Measurements from ENCODE around the gene AACS. TPM values are rescaled to one million over a fixed set of nuclear protein-coding genes. Genes with fewer than 3 reads are reported as not detected.
A peak's percentile ranks its signal among the peaks of the same experiment; 100 is the strongest.

The AACS gene
- total and polyA plus RNA-seq, 10 of the 15 experiments (the other 5 are each of a cell fraction or from before 2014, with no cell fraction given) = 10.1 to 34.0 (median 21.1) TPM

DNA sequence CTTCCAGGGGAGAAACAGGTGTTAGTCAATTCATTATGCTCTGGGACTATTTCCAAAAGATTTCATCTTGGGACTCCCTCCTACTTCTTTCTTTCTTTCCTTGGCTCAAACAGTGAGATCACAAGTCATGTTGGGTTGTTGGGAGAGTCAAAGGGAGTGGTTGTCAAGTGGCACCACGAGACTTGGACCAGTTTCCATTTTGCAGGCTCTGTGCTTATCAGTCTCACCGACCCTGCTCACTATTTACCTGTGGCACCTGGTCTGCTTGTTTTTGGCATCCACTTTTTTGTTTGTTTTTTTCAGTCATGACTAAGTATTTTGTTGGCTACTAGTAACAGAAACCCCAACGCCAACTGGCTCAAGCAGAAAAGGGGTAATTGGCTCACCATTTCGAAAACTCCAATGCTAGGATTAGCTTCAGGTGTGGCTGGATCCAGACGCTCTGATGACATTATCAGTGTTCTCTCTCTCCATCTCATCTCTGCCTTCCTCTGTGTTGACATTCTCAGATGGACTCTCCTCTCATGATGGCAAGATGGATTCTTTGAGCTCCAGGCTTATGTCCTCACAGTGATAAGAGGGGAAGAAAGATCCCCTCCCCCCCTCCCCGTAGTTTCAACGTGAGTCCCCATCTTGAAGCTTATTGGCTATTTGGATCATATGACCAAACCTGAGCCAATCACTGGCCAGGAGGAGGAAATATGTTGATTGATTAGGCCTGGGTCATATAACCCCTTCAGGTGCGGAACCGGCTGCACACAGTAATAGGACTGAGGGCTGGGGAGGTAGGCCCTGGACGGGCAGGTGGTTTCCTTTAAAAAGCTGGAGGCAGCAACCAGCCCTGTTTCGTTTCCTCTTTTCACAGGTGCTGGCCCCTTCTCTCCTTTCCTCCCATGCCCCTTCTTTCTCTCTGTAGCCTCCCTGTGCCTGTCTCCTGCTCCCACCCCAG lies 84.2 kb downstream of the AACS start:
- in situ Hi-C loops (cut with MboI) = no loop called here
- H3K9ac ChIP-seq (ENCODE audit: control insufficient read depth, insufficient read depth, low read length) = no peak overlapping the region
- peak overlapping the region; percentile 43 for H3K27ac ChIP-seq (ENCODE audit: control insufficient read depth, insufficient read depth)
- DNase-seq (ENCODE audit: low read depth, low spot score) (peak; percentile 86), ATAC-seq (peak; percentile 97), FAIRE-seq (peak; percentile 98)
- ChIA-PET RAD21 (ENCODE audit: unreplicated experiment) (interaction anchor here (0.9 to 1.2 kb wide), 3 partner anchors 9 to 155 kb away, joined by 3 read pairs; no protein-coding TSS in a partner anchor), CTCF (interaction anchor here (2.0 kb wide), 1 partner anchor 243 kb away, joined by 7 read pairs; no protein-coding TSS in a partner anchor), SMC1A (ENCODE audit: uncharacterized antibody, unreplicated experiment) (interaction anchor here (0.5 to 1.3 kb wide), 3 partner anchors 39 to 526 kb away, joined by 3 read pairs; no protein-coding TSS in a partner anchor), POLR2A (no interaction called here)
- 49% methylated on average over 11 of the region's 11 CpGs for WGBS (ENCODE audit: insufficient coverage, insufficient replicate concordance, low lambda C conversion rate, missing lambda C conversion rate)
- peak overlapping the region; percentile 90 for H3K4me2 ChIP-seq (ENCODE audit: control insufficient read depth, insufficient read depth)
- peaks cover 25% of the 10 kb centered on the region for H3K4me1 ChIP-seq (ENCODE audit: control insufficient read depth, insufficient read depth, low read length)
- peak overlapping the region; percentile 74 for H2AFZ ChIP-seq (ENCODE audit: control insufficient read depth, low read depth, low read length)
- intact Hi-C loops (cut with micrococcal nuclease; ENCODE audit: unreplicated experiment) = no loop called here
- no peaks in the 10 kb centered on the region for H4K20me1 ChIP-seq (ENCODE audit: control insufficient read depth, insufficient read depth)
- H3K4me3 ChIP-seq = peak overlapping the region; percentile 45; the same call in 1 of the 2 replicates
- no peaks in the 10 kb centered on the region for H3K79me2 ChIP-seq (ENCODE audit: control insufficient read depth, insufficient read depth, low read length)
- no peaks in the 10 kb centered on the region for H3K27me3 ChIP-seq (replicated peaks in 1 of 2; ENCODE audit: control insufficient read depth in 2 of 2, insufficient read depth in 2 of 2, low read length in 1 of 2)
- BruUV-seq (replicated peaks) = TSS peak; percentile 92
- H3K36me3 ChIP-seq (ENCODE audit: control insufficient read depth in 2 of 2, insufficient read depth in 2 of 2, low read length in 1 of 2) = no peaks in the 10 kb centered on the region
- H3K9me3 ChIP-seq (replicated peaks; ENCODE audit: control insufficient read depth, insufficient read depth, low read length) = no peaks in the 10 kb centered on the region; the same call in 2 of the 3 replicates
- TF ChIP-seq MXI1 (IDR thresholded peaks at IDR 0.05; ENCODE audit: low read depth, low read length) = 0 out of 2 replicates have a peak, but pooled peaks have one; percentile 35
- TF ChIP-seq IKZF1 (conservative IDR thresholded peaks at IDR 0.05) = peak; percentile 74
- 0 out of 2 replicates have a peak, but pooled peaks have one; percentile 8 for TF ChIP-seq MEF2A (IDR thresholded peaks at IDR 0.05; ENCODE audit: insufficient read depth, low read depth, low read length)
- no peak for TF ChIP-seq ATF7 (IDR thresholded peaks at IDR 0.05; ENCODE audit: low read depth)
- TF ChIP-seq RAD51 (IDR thresholded peaks at IDR 0.05) = peak; percentile 59
- TF ChIP-seq FOXM1 (IDR thresholded peaks at IDR 0.05; ENCODE audit: low read depth, low read length) = 0 out of 2 replicates have a peak, but pooled peaks have one; percentile 38
- TF ChIP-seq, protein P1, sequence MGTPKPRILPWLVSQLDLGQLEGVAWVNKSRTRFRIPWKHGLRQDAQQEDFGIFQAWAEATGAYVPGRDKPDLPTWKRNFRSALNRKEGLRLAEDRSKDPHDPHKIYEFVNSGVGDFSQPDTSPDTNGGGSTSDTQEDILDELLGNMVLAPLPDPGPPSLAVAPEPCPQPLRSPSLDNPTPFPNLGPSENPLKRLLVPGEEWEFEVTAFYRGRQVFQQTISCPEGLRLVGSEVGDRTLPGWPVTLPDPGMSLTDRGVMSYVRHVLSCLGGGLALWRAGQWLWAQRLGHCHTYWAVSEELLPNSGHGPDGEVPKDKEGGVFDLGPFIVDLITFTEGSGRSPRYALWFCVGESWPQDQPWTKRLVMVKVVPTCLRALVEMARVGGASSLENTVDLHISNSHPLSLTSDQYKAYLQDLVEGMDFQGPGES (IDR thresholded peaks at IDR 0.05) = no peak
- no peak for TF ChIP-seq MTA3 (IDR thresholded peaks at IDR 0.05; ENCODE audit: borderline replicate concordance, low read length)
- TF ChIP-seq SRF (IDR thresholded peaks at IDR 0.05; ENCODE audit: low read depth in 2 of 2, low read length in 2 of 2) = 0 out of 4 replicates have a peak, but pooled peaks of 1 of the 2 experiments have one; percentile 30
- TF ChIP-seq STAT3 (IDR thresholded peaks at IDR 0.05; ENCODE audit: low read depth, low read length) = no peak
- TF ChIP-seq, protein P2, sequence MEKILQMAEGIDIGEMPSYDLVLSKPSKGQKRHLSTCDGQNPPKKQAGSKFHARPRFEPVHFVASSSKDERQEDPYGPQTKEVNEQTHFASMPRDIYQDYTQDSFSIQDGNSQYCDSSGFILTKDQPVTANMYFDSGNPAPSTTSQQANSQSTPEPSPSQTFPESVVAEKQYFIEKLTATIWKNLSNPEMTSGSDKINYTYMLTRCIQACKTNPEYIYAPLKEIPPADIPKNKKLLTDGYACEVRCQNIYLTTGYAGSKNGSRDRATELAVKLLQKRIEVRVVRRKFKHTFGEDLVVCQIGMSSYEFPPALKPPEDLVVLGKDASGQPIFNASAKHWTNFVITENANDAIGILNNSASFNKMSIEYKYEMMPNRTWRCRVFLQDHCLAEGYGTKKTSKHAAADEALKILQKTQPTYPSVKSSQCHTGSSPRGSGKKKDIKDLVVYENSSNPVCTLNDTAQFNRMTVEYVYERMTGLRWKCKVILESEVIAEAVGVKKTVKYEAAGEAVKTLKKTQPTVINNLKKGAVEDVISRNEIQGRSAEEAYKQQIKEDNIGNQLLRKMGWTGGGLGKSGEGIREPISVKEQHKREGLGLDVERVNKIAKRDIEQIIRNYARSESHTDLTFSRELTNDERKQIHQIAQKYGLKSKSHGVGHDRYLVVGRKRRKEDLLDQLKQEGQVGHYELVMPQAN (conservative IDR thresholded peaks at IDR 0.05) = no peak
- TF ChIP-seq EED (IDR thresholded peaks at IDR 0.05; ENCODE audit: low read depth) = peak; percentile 74
- TF ChIP-seq MYB (IDR thresholded peaks at IDR 0.05; ENCODE audit: borderline replicate concordance, low read depth, low read length) = no peak
- TF ChIP-seq, protein P3, sequence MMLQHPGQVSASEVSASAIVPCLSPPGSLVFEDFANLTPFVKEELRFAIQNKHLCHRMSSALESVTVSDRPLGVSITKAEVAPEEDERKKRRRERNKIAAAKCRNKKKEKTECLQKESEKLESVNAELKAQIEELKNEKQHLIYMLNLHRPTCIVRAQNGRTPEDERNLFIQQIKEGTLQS (IDR thresholded peaks at IDR 0.05; ENCODE audit: borderline replicate concordance, extremely low read depth, low read depth, low read length) = 0 out of 2 replicates have a peak, but pooled peaks have one; percentile 29
- TF ChIP-seq POLR2A (IDR thresholded peaks at IDR 0.05; ENCODE audit: low read depth, low read length) = peak; percentile 57
- TF ChIP-seq NR2F1 (conservative IDR thresholded peaks at IDR 0.05) = 0 out of 2 replicates have a peak, but pooled peaks have one; percentile 36
- TF ChIP-seq GABPA (IDR thresholded peaks at IDR 0.05; ENCODE audit: low read depth) = no peak
- no peak for TF ChIP-seq SUZ12 (IDR thresholded peaks at IDR 0.05; ENCODE audit: unreplicated experiment)
- TF ChIP-seq, protein P4, sequence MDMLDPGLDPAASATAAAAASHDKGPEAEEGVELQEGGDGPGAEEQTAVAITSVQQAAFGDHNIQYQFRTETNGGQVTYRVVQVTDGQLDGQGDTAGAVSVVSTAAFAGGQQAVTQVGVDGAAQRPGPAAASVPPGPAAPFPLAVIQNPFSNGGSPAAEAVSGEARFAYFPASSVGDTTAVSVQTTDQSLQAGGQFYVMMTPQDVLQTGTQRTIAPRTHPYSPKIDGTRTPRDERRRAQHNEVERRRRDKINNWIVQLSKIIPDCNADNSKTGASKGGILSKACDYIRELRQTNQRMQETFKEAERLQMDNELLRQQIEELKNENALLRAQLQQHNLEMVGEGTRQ (IDR thresholded peaks at IDR 0.05; ENCODE audit: borderline replicate concordance, low read depth, low read length) = peak; percentile 58; the same call in 1 of the 2 replicates
